Fibroblast of lung (primary cell): ENCODE results near the gene SLC1A4.

Source experiments
- CTCF ChIP-seq, 2 donors: IDR thresholded peaks in 1 of 2; conservative IDR thresholded peaks in 1 of 2; 1 replicate in 1 of 2; 2 replicates in 1 of 2; pipeline ENCODE4 v1.5.1; 2011 to 2012; ENCODE audit warnings: low read length in 2 of 2, control low read depth in 1 of 2, inconsistent platforms in 1 of 2, low read depth in 1 of 2, mild to moderate bottlenecking in 1 of 2
- EZH2 ChIP-seq: IDR thresholded peaks from 2 replicates; pipeline ENCODE4 v1.5.1; 2012; ENCODE audit warnings: low read length, control low read depth, mild to moderate bottlenecking; ENCODE audit errors: missing control alignments

GRCh38 chr2:64960819-64961218 is 28.4 kb upstream of the SLC1A4 start:
- TF ChIP-seq CTCF (conservative IDR thresholded peaks at IDR 0.05 in 1 of 2, IDR thresholded peaks at IDR 0.05 in 1 of 2; ENCODE audit: low read depth in 1 of 2, low read length in 2 of 2) (no peak), EZH2 (no peak)
